IMR-90 (cell line): ENCODE results near the gene GLCE. TPM values are rescaled to one million over a fixed set of nuclear protein-coding genes. Genes with fewer than 3 reads are reported as not detected.

Experiments used
- ATAC-seq: fragments of 200-7000 bp; cut with Tn5 transposase; 2 replicates; pipeline ENCODE4 v1.9.1; 2020; ENCODE audit warnings: low read depth, mild to moderate bottlenecking, moderate library complexity
- BruUV-seq: library from RNA; stranded (reverse); fragments of 400-500 nt; replicated peaks from 2 replicates; lab custom pipeline; 2021; lab: Mats Ljungman, UMichigan
- CTCF ChIA-PET: fragments of 300-600 bp; formaldehyde crosslinking; extraction: SDS; loops from one replicate; lab custom pipeline; 2021; ENCODE audit warnings: antibody characterized with exemption; lab: Yijun Ruan, JAX
- POLR2A ChIA-PET: fragments of 300-600 bp; sonication (Branson Sonifier 250); formaldehyde crosslinking; loops from one replicate; lab custom pipeline; 2022; ENCODE audit warnings: antibody characterized with exemption; ENCODE audit not compliant: unreplicated experiment; lab: Charles Lee
- DNase-seq: peaks from one replicate; pipeline ENCODE4 v3.0.0; 2013
- H2AFZ ChIP-seq: replicated peaks from 2 replicates; pipeline ENCODE3; 2013; ENCODE audit warnings: low read length, mild to moderate bottlenecking; ENCODE audit not compliant: poor library complexity
- H2AK5ac ChIP-seq: 2 replicates; pipeline ENCODE4 v1.6.1; 2013; ENCODE audit warnings: low read depth, low read length, inconsistent platforms
- H2AK9ac ChIP-seq: replicated peaks from 2 replicates; pipeline ENCODE3; 2013; ENCODE audit warnings: mild to moderate bottlenecking, low read depth, low read length, moderate library complexity; ENCODE audit not compliant: poor library complexity
- H2BK120ac ChIP-seq: 2 replicates; pipeline ENCODE4 v1.6.1; 2013; ENCODE audit warnings: low read depth, low read length, inconsistent platforms
- H2BK15ac ChIP-seq: 3 replicates; pipeline ENCODE4 v1.6.1; 2013; ENCODE audit warnings: low read depth, low read length, inconsistent platforms
- H2BK20ac ChIP-seq: 2 replicates; pipeline ENCODE4 v1.6.1; 2013; ENCODE audit warnings: low read depth, mild to moderate bottlenecking, inconsistent platforms, low read length, moderate library complexity
- H2BK5ac ChIP-seq: 2 replicates; pipeline ENCODE4 v1.6.1; 2013; ENCODE audit warnings: mild to moderate bottlenecking, low read depth, low read length, inconsistent platforms; ENCODE audit not compliant: poor library complexity, severe bottlenecking
- H3K14ac ChIP-seq: replicated peaks from 2 replicates; pipeline ENCODE4 v1.6.1; 2013; ENCODE audit warnings: low read depth, low read length, inconsistent platforms
- H3K18ac ChIP-seq: 2 replicates; pipeline ENCODE4 v1.6.1; 2013; ENCODE audit warnings: low read depth, low read length, control low read depth
- H3K23ac ChIP-seq: 2 replicates; pipeline ENCODE4 v1.6.1; 2013; ENCODE audit warnings: low read depth, low read length, inconsistent platforms
- H3K27ac ChIP-seq: 2 replicates; pipeline ENCODE4 v1.5.1; 2013; ENCODE audit warnings: mild to moderate bottlenecking, control low read depth, low read length; ENCODE audit not compliant: insufficient read depth
- H3K27me3 ChIP-seq: 2 replicates; pipeline ENCODE4 v1.6.1; 2013; ENCODE audit warnings: low read length; ENCODE audit not compliant: control insufficient read depth, insufficient read depth
- H3K36me3 ChIP-seq: 2 replicates; pipeline ENCODE4 v1.6.1; 2013; ENCODE audit warnings: low read length, mixed read lengths; ENCODE audit not compliant: control insufficient read depth, insufficient read depth
- H3K4ac ChIP-seq: 2 replicates; pipeline ENCODE4 v1.6.1; 2013; ENCODE audit warnings: low read depth, low read length, inconsistent platforms
- H3K4me1 ChIP-seq: 2 replicates; pipeline ENCODE4 v1.6.1; 2013; ENCODE audit warnings: low read length, mixed read lengths; ENCODE audit not compliant: control insufficient read depth, insufficient read depth
- H3K4me2 ChIP-seq: 2 replicates; pipeline ENCODE4 v1.6.1; 2013; ENCODE audit warnings: low read depth, mild to moderate bottlenecking, control low read depth, low read length, moderate library complexity
- H3K4me3 ChIP-seq: 2 replicates; pipeline ENCODE4 v1.5.1; 2013; ENCODE audit warnings: low read depth, mild to moderate bottlenecking, control low read depth, low read length, moderate library complexity; ENCODE audit not compliant: insufficient read depth
- H3K56ac ChIP-seq: 2 replicates; pipeline ENCODE4 v1.6.1; 2013; ENCODE audit warnings: low read length, inconsistent platforms; ENCODE audit not compliant: insufficient read depth; ENCODE audit errors: extremely low read depth
- H3K79me1 ChIP-seq, 2 experiments: 2 replicates each; pipeline ENCODE4 v1.6.1; 2013; ENCODE audit warnings: low read length in 2 of 2, inconsistent platforms in 1 of 2, low read depth in 1 of 2
- H3K9ac ChIP-seq: 2 replicates; pipeline ENCODE4 v1.6.1; 2013; ENCODE audit warnings: low read depth, low read length, control low read depth
- H3K9me1 ChIP-seq: 2 replicates; pipeline ENCODE4 v1.6.1; 2013; ENCODE audit warnings: low read length, inconsistent platforms; ENCODE audit not compliant: insufficient read depth
- H3K9me3 ChIP-seq: 2 replicates; pipeline ENCODE4 v1.6.1; 2013; ENCODE audit warnings: low read length; ENCODE audit not compliant: control insufficient read depth, insufficient read depth
- H4K20me1 ChIP-seq: 2 replicates; pipeline ENCODE4 v1.6.1; 2013; ENCODE audit warnings: low read length, inconsistent platforms; ENCODE audit not compliant: insufficient read depth
- H4K5ac ChIP-seq: 2 replicates; pipeline ENCODE4 v1.6.1; 2013; ENCODE audit warnings: mild to moderate bottlenecking, low read depth, low read length, control low read depth
- H4K8ac ChIP-seq, 2 experiments: 2 replicates each; pipeline ENCODE4 v1.6.1; 2013; ENCODE audit warnings: low read depth in 2 of 2, low read length in 2 of 2, control low read depth in 1 of 2, inconsistent platforms in 1 of 2
- H4K91ac ChIP-seq: 2 replicates; pipeline ENCODE4 v1.6.1; 2013; ENCODE audit warnings: low read depth, low read length, inconsistent platforms; ENCODE audit not compliant: insufficient read depth
- ELK1 ChIP-seq: fragments of 150-350 bp; IDR thresholded peaks from 2 replicates; pipeline ENCODE4 v1.6.1; 2016; ENCODE audit warnings: low read depth, mild to moderate bottlenecking, low read length, moderate library complexity, borderline replicate concordance
- FOS ChIP-seq: fragments of 150-350 bp; IDR thresholded peaks from 2 replicates; pipeline ENCODE4 v1.6.1; 2016; ENCODE audit warnings: low read depth, low read length
- MXI1 ChIP-seq: IDR thresholded peaks from 2 replicates; pipeline ENCODE4 v1.6.1; 2012; ENCODE audit warnings: low read depth, mild to moderate bottlenecking, low read length, moderate library complexity, borderline replicate concordance
- NFE2L2 ChIP-seq: fragments of 150-350 bp; IDR thresholded peaks from 2 replicates; pipeline ENCODE4 v1.6.1; 2016; ENCODE audit warnings: low read depth, mild to moderate bottlenecking, low read length
- WGBS, 2 experiments: methylation state at CpG; one replicate each; pipeline versions ENCODE4 v1.1.5 to v1.1.7; 2013; ENCODE audit warnings: missing lambda C conversion rate in 2 of 2; ENCODE audit not compliant: insufficient read length in 1 of 2; ENCODE audit errors: extremely low coverage in 2 of 2; 5-methylcytosine and 5-hydroxymethylcytosine counted together
- dilution Hi-C: fragments of 300-500 bp; cut with HindIII; formaldehyde crosslinking; loops from one replicate; pipeline ENCODE4 v1.14.3; 2018; ENCODE audit warnings: low sequenced_read_pairs; ENCODE audit not compliant: unreplicated experiment
- in situ Hi-C: fragments of 300-500 bp; cut with MboI; formaldehyde crosslinking; loops from 3 replicates; pipeline ENCODE4 v1.14.3; 2019; ENCODE audit warnings: low sequenced_read_pairs, inconsistent platforms, mixed read lengths
- intact Hi-C: fragments of 100-400 bp; cut with micrococcal nuclease; formaldehyde crosslinking; loops from 2 replicates; pipeline ENCODE4 v1.10.0; 2022
- polyA plus RNA-seq, 3 experiments: library from polyadenylated mRNA; depleted of rRNA; stranded (reverse); fragments of >200 nt; gene quantifications; 2 replicates each; pipeline ENCODE4 v1.2.3, GENCODE V29; 2012; ENCODE audit warnings: low replicate concordance in 1 of 3
- total RNA-seq: library from RNA; depleted of rRNA; stranded (reverse); fragments of >200 nt; gene quantifications from 2 replicates; pipeline ENCODE4 v1.2.3, GENCODE V29; 2012

GLCE gene
- total and polyA plus RNA-seq, 2 of the 4 experiments (the other 2 are of a cell fraction) = 15.3 to 29.6 TPM

GRCh38 chr15:69307939-69308338 lies 147.5 kb downstream of the GLCE start:
- Histone ChIP-seq H4K20me1 (peaks cover 2% of the 10 kb centered on the region; the same call in 1 of the 2 replicates), H4K91ac (no peak overlapping the region; the same call in 1 of the 2 replicates), H3K4me2 (no peak overlapping the region), H3K56ac (no peak overlapping the region), H3K36me3 (no peaks in the 10 kb centered on the region), H3K4ac (peak overlapping the region; percentile 43; the same call in 1 of the 2 replicates), H2BK15ac (0 out of 3 replicates have a peak overlapping the region, but pooled peaks have one; percentile 59), H3K9me1 (peaks cover 30% of the 10 kb centered on the region), H2BK20ac (no peak overlapping the region), H3K27ac (no peak overlapping the region), H3K18ac (no peak overlapping the region), H2AK5ac (peak overlapping the region; percentile 87), H2AFZ (peak overlapping the region; percentile 15), H3K4me3 (no peak overlapping the region), H3K27me3 (no peaks in the 10 kb centered on the region), H3K9ac (no peak overlapping the region), H3K4me1 (peaks cover 34% of the 10 kb centered on the region), H3K79me1 (0 out of 4 replicates have a peak, but pooled peaks cover 0 to 13% of the 10 kb centered on the region in 2 experiments), H2BK5ac (no peak overlapping the region), H2BK120ac (0 out of 2 replicates have a peak overlapping the region, but pooled peaks have one; percentile 52), H3K14ac (no peak overlapping the region), H2AK9ac (no peak overlapping the region), H3K9me3 (no peaks in the 10 kb centered on the region), H3K23ac (no peak overlapping the region), H4K8ac (no peak overlapping the region; a peak in 1 of 4 replicates), H4K5ac (no peak overlapping the region)
- no TSS peak for BruUV-seq
- ChIA-PET CTCF (interaction anchor here (0.6 kb wide), 1 partner anchor 82 kb away, joined by 5 read pairs; no protein-coding TSS in a partner anchor), POLR2A (no interaction called here)
- dilution Hi-C loops (no loop called here), intact Hi-C loops (no loop called here), in situ Hi-C loops (no loop called here)
- WGBS, 2 experiments = 100% methylated on average over 1 of the region's 3 CpGs; no CpG with 5 or more reads in 1 of the 2 experiments
- no peak for DNase-seq
- ATAC-seq = no peak
- TF ChIP-seq MXI1 (no peak), FOS (no peak), ELK1 (no peak), NFE2L2 (no peak)
